Nephron progenitor cell (in vitro differentiated cells): Measurements from ENCODE around the gene C19orf85.
A peak's percentile ranks its signal among the peaks of the same experiment; 100 is the strongest.

Experiments used
- DNase-seq: peaks from one replicate; pipeline ENCODE4 v3.0.0; 2021
- H3K27ac Mint-ChIP-seq: 2 replicates; pipeline ENCODE4 v1.8.0; 2021; ENCODE audit warnings: mild to moderate bottlenecking, moderate library complexity, mixed read lengths
- H3K27me3 Mint-ChIP-seq: 2 replicates; pipeline ENCODE4 v1.8.0; 2021; ENCODE audit warnings: mild to moderate bottlenecking, low read depth, mixed read lengths; ENCODE audit not compliant: poor library complexity
- H3K36me3 Mint-ChIP-seq: 2 replicates; pipeline ENCODE4 v1.8.0; 2021; ENCODE audit warnings: low read depth, mixed read lengths
- H3K4me1 Mint-ChIP-seq: 2 replicates; pipeline ENCODE4 v1.8.0; 2021; ENCODE audit warnings: mixed read lengths
- H3K4me3 Mint-ChIP-seq: 2 replicates; pipeline ENCODE4 v1.8.0; 2021; ENCODE audit warnings: mild to moderate bottlenecking, moderate library complexity, mixed read lengths
- H3K9me3 Mint-ChIP-seq: 2 replicates; pipeline ENCODE4 v1.8.0; 2021; ENCODE audit warnings: mild to moderate bottlenecking, moderate library complexity, mixed read lengths
- TF ChIP-seq, protein P1 (sequence below): fragments of 200-600 bp; sonication (generic); IDR thresholded peaks from 2 replicates; pipeline ENCODE4 v1.5.0; 2021; ENCODE audit warnings: antibody characterized with exemption

C19orf85 gene

GRCh38 chr19:55467236-55468053, 2.9 kb upstream of the C19orf85 start:
- H3K4me1 Mint-ChIP-seq = peaks cover 32% of the 10 kb centered on the region
- peak; percentile 83 for DNase-seq
- no peak overlapping the region for H3K27ac Mint-ChIP-seq
- TF ChIP-seq, protein P1, sequence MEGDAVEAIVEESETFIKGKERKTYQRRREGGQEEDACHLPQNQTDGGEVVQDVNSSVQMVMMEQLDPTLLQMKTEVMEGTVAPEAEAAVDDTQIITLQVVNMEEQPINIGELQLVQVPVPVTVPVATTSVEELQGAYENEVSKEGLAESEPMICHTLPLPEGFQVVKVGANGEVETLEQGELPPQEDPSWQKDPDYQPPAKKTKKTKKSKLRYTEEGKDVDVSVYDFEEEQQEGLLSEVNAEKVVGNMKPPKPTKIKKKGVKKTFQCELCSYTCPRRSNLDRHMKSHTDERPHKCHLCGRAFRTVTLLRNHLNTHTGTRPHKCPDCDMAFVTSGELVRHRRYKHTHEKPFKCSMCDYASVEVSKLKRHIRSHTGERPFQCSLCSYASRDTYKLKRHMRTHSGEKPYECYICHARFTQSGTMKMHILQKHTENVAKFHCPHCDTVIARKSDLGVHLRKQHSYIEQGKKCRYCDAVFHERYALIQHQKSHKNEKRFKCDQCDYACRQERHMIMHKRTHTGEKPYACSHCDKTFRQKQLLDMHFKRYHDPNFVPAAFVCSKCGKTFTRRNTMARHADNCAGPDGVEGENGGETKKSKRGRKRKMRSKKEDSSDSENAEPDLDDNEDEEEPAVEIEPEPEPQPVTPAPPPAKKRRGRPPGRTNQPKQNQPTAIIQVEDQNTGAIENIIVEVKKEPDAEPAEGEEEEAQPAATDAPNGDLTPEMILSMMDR = peak; percentile 97
- peaks cover 50% of the 10 kb centered on the region for H3K27me3 Mint-ChIP-seq
- H3K9me3 Mint-ChIP-seq = no peaks in the 10 kb centered on the region
- H3K4me3 Mint-ChIP-seq = no peak overlapping the region
- H3K36me3 Mint-ChIP-seq = no peaks in the 10 kb centered on the region

DNA sequence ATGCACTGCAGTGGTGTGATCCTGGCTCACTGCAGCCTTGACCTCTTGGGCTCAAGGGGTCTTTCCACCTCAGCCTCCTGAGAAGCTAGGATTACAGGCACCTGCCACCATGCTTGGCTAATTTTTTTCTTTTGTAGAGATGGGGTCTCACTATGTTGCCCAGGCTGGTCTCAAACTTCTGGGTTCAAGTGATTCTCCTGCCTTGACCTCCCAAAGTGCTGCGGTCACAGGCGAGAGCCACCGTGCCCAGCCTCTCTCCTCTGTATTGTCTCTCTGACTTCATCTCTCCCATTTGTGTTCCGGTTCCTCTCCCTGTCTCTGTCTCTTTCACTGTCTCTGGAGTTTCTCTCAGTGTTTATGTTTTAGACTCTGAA, 1.7 kb upstream of the C19orf85 start:
- Mint-ChIP-seq H3K27me3 (peaks cover 58% of the 10 kb centered on the region), H3K4me3 (no peak overlapping the region), H3K36me3 (no peaks in the 10 kb centered on the region), H3K9me3 (no peaks in the 10 kb centered on the region), H3K4me1 (peaks cover 34% of the 10 kb centered on the region), H3K27ac (no peak overlapping the region)
- TF ChIP-seq, protein P1 = no peak
- no peak for DNase-seq

- peaks cover 34% of the 10 kb centered on the region for H3K4me1 Mint-ChIP-seq
- no peaks in the 10 kb centered on the region for H3K9me3 Mint-ChIP-seq
- H3K27ac Mint-ChIP-seq = no peak overlapping the region
- DNase-seq = no peak
- TF ChIP-seq, protein P1 = no peak
- H3K36me3 Mint-ChIP-seq = no peaks in the 10 kb centered on the region
- no peak overlapping the region for H3K4me3 Mint-ChIP-seq
- H3K27me3 Mint-ChIP-seq = peaks cover 61% of the 10 kb centered on the region
These were observed 1.1 kb upstream of the C19orf85 start for GRCh38 chr19:55465460-55466240.

- Mint-ChIP-seq H3K9me3 (no peaks in the 10 kb centered on the region), H3K4me3 (no peak overlapping the region), H3K27ac (no peak overlapping the region), H3K4me1 (peaks cover 49% of the 10 kb centered on the region), H3K36me3 (no peaks in the 10 kb centered on the region), H3K27me3 (peaks cover 62% of the 10 kb centered on the region)
- TF ChIP-seq, protein P1 = no peak
- no peak for DNase-seq
These were observed 401 bp downstream of the C19orf85 start for GRCh38 chr19:55464039-55464661.

GRCh38 chr19:55463583-55464031, 944 bp downstream of the C19orf85 start:
- Mint-ChIP-seq H3K27me3 (peaks cover 59% of the 10 kb centered on the region), H3K27ac (no peak overlapping the region), H3K4me3 (no peak overlapping the region), H3K36me3 (no peaks in the 10 kb centered on the region), H3K9me3 (no peaks in the 10 kb centered on the region), H3K4me1 (peaks cover 53% of the 10 kb centered on the region)
- TF ChIP-seq, protein P1 = no peak
- DNase-seq = no peak
